Effector CD8-positive, alpha-beta T cell (primary cell): Measurements from ENCODE around the gene ADARB2.

ENCODE experiments used
- DNase-seq: peaks from one replicate; lab custom pipeline; 2025; lab: John Stamatoyannopoulos, UW

Gene ADARB2

GRCh38 chr10:1395481-1396296, 341.6 kb downstream of the ADARB2 start:
- no peak for DNase-seq

GRCh38 chr10:1395025-1395480, 342.3 kb downstream of the ADARB2 start:
- DNase-seq = no peak

DNA sequence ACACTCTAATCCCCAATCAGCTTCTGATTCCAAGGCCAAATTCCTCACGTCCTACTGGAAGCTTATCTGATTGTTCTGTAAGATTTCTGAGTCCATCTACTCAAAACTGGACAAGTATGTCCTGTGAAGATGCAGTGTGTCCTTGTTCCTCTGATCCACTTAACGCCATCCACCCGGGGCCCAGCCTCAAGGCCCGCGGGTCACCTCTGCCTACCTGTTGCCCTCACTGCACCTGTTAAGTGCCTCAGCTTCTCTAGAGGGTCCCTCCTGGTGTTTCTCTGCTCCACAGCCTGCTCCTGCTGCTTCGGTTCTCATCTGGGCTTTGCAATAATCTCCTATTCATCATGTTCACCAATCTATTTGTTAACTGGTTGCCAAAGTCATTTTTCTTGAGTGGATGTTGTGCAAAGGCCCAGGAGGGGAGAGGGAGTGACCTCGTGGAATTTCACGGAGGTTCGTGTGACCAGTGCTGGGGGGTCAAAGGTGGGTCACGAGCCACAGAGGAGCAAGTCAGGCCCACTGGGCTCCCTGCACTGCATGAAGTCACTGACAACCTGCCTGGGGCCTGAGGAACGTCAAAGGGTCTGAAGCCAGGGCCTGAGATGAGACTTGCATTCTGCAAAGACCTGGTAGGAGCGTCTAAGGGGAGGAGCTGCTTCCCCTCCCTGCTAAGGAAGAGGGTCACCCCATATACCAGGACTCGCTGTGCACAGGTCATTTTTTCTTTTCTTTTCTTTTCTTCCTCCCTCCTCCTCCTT, 343.0 kb downstream of the ADARB2 start:
- DNase-seq = no peak

DNA sequence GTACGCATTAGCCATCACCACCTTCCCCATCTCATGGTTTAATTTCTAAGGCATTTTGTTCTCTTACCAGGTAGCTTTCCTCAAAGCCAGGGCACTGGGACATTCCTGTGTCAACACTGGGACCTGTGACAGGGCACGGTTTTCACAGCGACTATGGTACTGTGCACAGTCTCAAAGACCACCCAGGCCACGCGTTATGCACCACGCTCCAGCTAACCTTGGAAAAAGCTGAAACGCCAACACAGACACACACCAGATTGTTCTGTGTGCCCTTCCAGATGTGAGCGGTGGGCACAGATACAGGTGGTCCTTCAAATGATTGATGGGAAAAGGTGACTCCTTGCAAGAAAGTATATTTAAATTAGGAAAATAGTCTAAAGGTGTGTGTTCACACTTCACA, 343.8 kb downstream of the ADARB2 start:
- no peak for DNase-seq

DNA sequence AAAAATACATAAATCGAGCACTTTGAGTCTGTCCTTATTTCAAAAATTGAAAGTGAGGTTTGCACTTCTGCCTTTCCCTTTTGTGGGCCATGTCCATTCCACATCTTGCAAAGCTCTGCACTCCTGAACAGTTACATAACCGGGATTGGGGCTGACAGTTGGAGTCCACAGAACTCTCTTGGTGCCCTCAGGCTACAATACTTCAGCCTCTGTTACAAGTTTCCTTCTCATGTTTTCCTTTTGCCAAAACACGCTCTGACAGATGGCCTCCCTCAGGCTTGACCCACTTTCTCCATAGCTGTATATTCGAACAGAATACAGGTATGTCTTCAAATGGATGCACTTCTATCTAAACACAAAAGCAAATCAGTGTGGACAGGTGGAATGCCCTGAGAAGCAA, 345.2 kb downstream of the ADARB2 start:
- DNase-seq = no peak

- DNase-seq = no peak
These were observed 347.1 kb downstream of the ADARB2 start for GRCh38 chr10:1390200-1390599.

DNA sequence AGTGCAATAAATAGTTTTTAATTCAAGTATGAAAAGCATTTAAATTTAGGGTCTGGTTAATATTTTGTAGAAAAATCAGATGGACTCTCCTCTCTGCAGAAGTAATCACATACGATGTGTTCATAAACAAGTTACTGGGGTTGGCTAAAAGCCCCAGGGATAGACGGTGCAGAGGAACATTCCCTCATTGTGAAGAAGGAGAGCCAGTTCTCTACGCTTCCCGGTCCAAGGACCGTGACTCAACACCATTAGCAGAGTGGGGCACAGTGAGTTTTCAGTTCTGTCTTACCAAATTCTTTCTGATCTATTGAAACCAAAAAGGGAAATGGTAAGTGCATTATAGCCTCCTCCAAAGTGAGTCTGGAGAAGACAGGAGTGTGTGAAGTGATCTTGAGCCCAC, 353.3 kb downstream of the ADARB2 start:
- DNase-seq = no peak

DNA sequence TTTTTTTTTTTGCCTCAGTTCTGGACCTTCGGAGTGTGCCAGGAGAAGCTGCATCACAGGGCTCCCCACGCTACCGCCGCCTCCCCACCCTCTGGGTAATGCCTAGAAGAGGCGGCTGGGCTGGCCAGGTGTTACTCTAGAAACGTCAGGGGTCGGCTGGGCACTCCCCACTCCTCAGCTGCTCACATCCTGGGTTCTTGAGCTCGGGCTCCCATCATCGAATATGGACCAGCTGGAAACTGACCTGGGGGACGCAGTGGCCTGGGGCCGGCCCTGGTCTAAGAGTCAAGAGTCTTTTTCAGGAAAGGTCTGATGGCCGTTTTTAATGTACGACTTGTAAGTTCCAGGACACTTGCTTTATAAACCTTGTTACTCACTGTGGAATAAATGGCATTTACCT, 354.6 kb downstream of the ADARB2 start:
- no peak for DNase-seq

GRCh38 chr10:1381339-1381738, 356.0 kb downstream of the ADARB2 start:
- no peak for DNase-seq

- DNase-seq = no peak
These were observed 357.1 kb downstream of the ADARB2 start for GRCh38 chr10:1380088-1380671.

- no peak for DNase-seq
These were observed 357.7 kb downstream of the ADARB2 start for GRCh38 chr10:1379601-1380000.

- no peak for DNase-seq
These were observed 358.9 kb downstream of the ADARB2 start for GRCh38 chr10:1378473-1378872.

GRCh38 chr10:1377740-1378397, 359.5 kb downstream of the ADARB2 start:
- no peak for DNase-seq

- DNase-seq = no peak
These were observed 360.1 kb downstream of the ADARB2 start for GRCh38 chr10:1377231-1377630.

GRCh38 chr10:1376384-1376945, 360.9 kb downstream of the ADARB2 start:
- no peak for DNase-seq

GRCh38 chr10:1375346-1376170, 361.8 kb downstream of the ADARB2 start:
- no peak for DNase-seq

GRCh38 chr10:1374511-1375345, 362.6 kb downstream of the ADARB2 start:
- DNase-seq = no peak

DNA sequence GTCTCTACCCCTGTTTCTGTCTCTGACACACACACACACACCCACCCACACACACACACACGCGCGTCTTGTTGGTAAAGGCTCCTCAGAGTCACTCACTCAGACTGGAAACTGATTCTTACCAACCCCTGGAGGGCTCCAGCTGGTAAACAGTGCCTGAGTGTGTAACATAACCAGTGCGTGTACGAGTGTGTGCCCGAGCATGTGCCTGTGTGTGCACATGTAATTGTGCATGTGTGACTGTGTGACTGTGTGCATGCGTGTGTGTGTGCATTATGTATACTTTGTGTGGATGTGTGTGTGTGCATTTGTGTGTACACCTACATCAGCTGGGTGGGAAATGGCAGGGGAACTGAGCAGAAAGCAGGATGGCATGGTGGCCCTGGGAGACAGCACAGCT, 364.0 kb downstream of the ADARB2 start:
- no peak for DNase-seq

DNA sequence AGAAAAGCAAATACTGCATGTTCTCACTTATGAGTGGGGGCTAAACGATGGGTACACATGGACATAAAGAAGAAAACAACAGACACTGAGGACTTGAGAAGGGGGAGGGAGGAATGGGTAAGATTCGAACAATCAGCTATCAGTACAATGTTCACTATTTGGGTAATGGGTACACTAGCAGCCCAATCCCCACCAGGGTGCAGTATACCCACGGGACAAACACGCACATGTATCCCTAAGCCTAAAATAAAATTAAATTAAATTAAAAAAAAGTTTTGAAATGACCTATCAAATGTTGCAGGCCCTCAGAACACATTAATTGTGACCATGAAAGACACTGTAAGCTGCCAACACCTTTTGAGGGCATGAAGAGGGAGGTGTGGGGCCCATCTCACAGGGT, 365.1 kb downstream of the ADARB2 start:
- no peak for DNase-seq

DNA sequence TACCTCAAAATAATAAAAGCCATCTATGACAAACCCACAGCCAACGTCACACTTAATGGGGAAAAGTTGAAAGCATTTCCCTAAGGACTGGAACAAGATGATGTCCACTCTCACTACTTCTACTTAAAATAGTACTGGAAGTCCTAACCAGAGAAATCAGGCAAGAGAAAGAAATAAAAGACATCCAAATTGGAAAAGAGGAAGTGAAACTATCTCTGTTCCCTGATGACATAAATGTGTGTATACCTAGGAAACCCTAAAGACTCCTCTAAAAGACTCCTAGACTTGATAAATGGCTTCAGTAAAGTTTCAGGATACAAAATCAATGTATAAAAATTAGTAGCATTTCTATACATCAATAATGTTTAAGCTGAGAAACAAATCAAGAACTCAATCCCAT, 367.0 kb downstream of the ADARB2 start:
- no peak for DNase-seq
